GM21529 (cell line): ENCODE results near the gene NCKAP5.
"Not testable (repeated sequence)": the region's sequence is repeated elsewhere in the genome, so short reads cannot be mapped to it uniquely, and the experiment has no call there.

ENCODE experiments used
- ATAC-seq: cut with Tn5 transposase; IDR thresholded peaks from one replicate; pipeline ENCODE4 v1.9.1; 2021; ENCODE audit not compliant: unreplicated experiment

Gene NCKAP5

GRCh38 chr2:133475610-133476009 lies 92.7 kb downstream of the NCKAP5 start:
- no peak for ATAC-seq

GRCh38 chr2:133470446-133470845 lies 97.8 kb downstream of the NCKAP5 start:
- not testable (repeated sequence) for ATAC-seq

GRCh38 chr2:133462811-133463210 lies 105.5 kb downstream of the NCKAP5 start:
- ATAC-seq = no peak

GRCh38 chr2:133461484-133461883 lies 106.8 kb downstream of the NCKAP5 start:
- ATAC-seq = no peak

- no peak for ATAC-seq
Observed at GRCh38 chr2:133459590-133459989, 108.7 kb downstream of the NCKAP5 start.

GRCh38 chr2:133458280-133458679 lies 110.0 kb downstream of the NCKAP5 start:
- no peak for ATAC-seq

GRCh38 chr2:133457861-133458260 lies 110.4 kb downstream of the NCKAP5 start:
- ATAC-seq = no peak

- no peak for ATAC-seq
Observed at GRCh38 chr2:133456971-133457370, 111.3 kb downstream of the NCKAP5 start.

- ATAC-seq = no peak
Observed at GRCh38 chr2:133456156-133456555, 112.1 kb downstream of the NCKAP5 start.

GRCh38 chr2:133453032-133453431 lies 115.2 kb downstream of the NCKAP5 start:
- no peak for ATAC-seq

GRCh38 chr2:133452583-133452982 lies 115.7 kb downstream of the NCKAP5 start:
- no peak for ATAC-seq

GRCh38 chr2:133452146-133452545 lies 116.1 kb downstream of the NCKAP5 start:
- no peak for ATAC-seq

GRCh38 chr2:133448195-133448594 lies 120.1 kb downstream of the NCKAP5 start:
- no peak for ATAC-seq

GRCh38 chr2:133447303-133447702 lies 121.0 kb downstream of the NCKAP5 start:
- no peak for ATAC-seq

- ATAC-seq = no peak
Observed at GRCh38 chr2:133444465-133444864, 123.8 kb downstream of the NCKAP5 start.

- no peak for ATAC-seq
Observed at GRCh38 chr2:133442393-133442792, 125.9 kb downstream of the NCKAP5 start.

- ATAC-seq = no peak
Observed at GRCh38 chr2:133439565-133439920, 128.7 kb downstream of the NCKAP5 start.

- ATAC-seq = no peak
Observed at GRCh38 chr2:133438848-133439564, 129.3 kb downstream of the NCKAP5 start.

- ATAC-seq = no peak
Observed at GRCh38 chr2:133438026-133438425, 130.2 kb downstream of the NCKAP5 start.

GRCh38 chr2:133437492-133437891 lies 130.8 kb downstream of the NCKAP5 start:
- no peak for ATAC-seq

- ATAC-seq = no peak
Observed at GRCh38 chr2:133434959-133435668, 133.1 kb downstream of the NCKAP5 start.
